Ishikawa (cell line): ENCODE results near the gene GUCA1A.

Source experiments
- NFIC ChIP-seq: IDR thresholded peaks from 2 replicates; pipeline ENCODE4 v1.6.1; 2012
- TAF1 ChIP-seq: IDR thresholded peaks from 2 replicates; pipeline ENCODE4 v1.6.1; 2012; ENCODE audit warnings: low read depth, mild to moderate bottlenecking
- YY1 ChIP-seq: IDR thresholded peaks from 2 replicates; pipeline ENCODE4 v1.6.1; 2012; ENCODE audit warnings: low read depth
- TF ChIP-seq, protein P1 (sequence below): IDR thresholded peaks from 2 replicates; pipeline ENCODE4 v1.6.1; 2012
- TF ChIP-seq, protein P2 (sequence below): IDR thresholded peaks from 2 replicates; pipeline ENCODE4 v1.6.1; 2012

DNA sequence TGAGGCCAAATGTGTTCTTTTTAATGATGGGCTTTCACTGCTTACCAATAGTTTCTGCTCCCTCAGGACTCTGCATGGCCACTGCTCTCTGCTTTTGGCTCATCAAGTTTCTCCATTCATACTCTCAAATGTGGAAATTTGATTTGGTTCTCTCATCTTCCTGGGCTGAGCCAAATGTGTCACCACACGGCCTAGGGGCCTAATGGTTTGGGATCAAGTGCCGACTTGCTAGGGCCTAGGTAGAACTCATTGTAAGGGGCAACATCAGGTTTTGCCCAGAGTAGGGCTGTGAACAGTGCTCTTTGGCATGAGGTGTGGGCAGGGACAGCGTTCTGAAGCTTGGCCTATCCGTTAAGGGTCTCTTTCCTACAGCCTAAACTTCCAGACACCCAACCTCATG is 48.4 kb downstream of the GUCA1A start:
- TF ChIP-seq, protein P1, sequence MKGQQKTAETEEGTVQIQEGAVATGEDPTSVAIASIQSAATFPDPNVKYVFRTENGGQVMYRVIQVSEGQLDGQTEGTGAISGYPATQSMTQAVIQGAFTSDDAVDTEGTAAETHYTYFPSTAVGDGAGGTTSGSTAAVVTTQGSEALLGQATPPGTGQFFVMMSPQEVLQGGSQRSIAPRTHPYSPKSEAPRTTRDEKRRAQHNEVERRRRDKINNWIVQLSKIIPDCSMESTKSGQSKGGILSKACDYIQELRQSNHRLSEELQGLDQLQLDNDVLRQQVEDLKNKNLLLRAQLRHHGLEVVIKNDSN = no peak
- no peak for TF ChIP-seq NFIC
- TF ChIP-seq, protein P2, sequence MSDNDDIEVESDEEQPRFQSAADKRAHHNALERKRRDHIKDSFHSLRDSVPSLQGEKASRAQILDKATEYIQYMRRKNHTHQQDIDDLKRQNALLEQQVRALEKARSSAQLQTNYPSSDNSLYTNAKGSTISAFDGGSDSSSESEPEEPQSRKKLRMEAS = no peak
- TF ChIP-seq TAF1 = no peak
- TF ChIP-seq YY1 = no peak
